Superior temporal gyrus (tissue), 1 donor: ENCODE results near the gene MAP3K1.
"Not testable (repeated sequence)": the region's sequence is repeated elsewhere in the genome, so short reads cannot be mapped to it uniquely, and the experiment has no call there.

ENCODE experiments used
- DNase-seq: peaks from one replicate; pipeline ENCODE4 v3.0.0-alpha.2; 2016; ENCODE audit errors: extremely low spot score

MAP3K1 gene

DNA sequence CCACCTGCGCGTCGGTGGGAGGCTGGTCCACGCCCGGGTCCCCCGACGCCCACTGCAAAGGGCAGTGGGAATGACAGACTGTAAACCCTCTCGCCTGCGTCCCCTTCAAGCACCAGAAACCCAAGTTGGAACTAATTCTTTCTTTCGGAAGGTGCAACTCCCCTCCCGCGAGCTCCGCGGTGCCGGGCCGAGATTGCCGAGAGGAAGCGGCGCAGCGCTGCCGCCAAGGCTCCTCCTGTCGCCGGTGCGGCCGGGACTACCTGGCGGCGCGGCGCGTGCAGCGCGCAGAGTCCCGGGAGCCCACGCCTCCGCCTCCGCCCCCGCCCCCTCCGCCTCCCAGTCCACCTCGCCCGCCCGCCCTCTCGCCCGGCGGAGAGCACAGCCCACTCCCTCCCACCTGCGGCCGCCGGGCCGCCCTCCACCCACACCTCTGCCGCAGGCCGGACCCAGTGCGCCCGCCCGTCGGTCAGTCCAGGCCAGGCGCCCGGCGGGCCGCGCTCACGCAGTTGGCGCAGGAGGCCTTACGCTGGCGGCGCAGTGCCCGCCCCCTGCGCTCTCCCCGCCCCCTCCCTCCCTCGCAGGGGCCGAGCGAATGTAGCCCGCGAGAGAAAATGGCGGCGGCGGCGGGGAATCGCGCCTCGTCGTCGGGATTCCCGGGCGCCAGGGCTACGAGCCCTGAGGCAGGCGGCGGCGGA, at the start of gene MAP3K1:
TSS of gene MAP3K1 (plus strand) at position 587 of the 695 bp plus-strand sequence. CDS start at position 612, 25 bp downstream.
- DNase-seq: peak; percentile 74

GRCh38 chr5:56766926-56767325, 48.4 kb upstream of the MAP3K1 start:
- no peak for DNase-seq

GRCh38 chr5:56769875-56770604, 45.3 kb upstream of the MAP3K1 start:
- no peak for DNase-seq

- DNase-seq: no peak
Observed at GRCh38 chr5:56772767-56773166, 42.6 kb upstream of the MAP3K1 start.

- DNase-seq: no peak
Observed at GRCh38 chr5:56774957-56775356, 40.4 kb upstream of the MAP3K1 start.

DNA sequence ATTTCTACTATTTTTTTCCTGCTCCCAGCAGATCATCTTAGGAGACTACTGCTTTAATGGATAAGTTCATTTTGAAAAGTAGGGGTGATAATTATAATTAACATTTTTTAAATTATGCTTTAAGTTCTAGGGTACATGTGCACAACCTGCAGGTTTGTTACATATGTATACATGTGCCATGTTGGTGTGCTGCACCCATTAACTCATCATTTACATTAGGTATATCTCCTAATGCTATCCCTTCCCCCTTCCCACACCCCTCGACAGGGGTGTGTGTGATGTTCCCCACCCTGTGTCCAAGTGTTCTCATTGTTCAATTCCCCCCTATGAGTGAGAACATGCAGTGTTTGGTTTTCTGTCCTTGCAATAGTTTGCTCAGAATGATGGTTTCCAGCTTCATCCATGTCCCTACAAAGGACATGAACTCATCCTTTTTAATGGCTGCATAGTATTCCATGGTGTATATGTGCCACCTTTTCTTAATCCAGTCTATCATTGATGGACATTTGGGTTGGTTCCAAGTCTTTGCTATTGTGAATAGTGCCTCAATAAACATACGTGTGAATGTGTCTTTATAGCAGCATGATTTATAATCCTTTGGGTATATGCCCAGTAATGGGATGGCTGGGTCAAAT, 39.0 kb upstream of the MAP3K1 start:
- DNase-seq: not testable (repeated sequence)

DNA sequence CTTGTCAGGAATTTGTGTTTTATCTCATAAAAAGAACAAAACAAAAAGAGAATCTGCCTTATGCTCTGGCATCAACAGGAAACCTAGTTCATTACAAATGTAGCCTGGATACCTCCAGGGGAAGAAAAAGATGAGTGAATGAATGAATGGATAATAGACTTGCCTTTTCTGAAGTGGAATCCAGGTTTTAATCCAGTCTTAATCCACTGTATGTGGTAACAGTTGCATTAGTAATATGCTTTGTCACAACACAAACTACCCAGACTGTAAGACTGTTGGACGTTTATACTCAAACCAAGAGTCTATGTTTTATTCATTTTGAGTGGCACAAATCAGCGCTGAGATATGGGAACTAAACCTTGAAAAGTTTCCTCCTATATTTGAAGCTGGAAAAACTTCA, 32.1 kb upstream of the MAP3K1 start:
- no peak for DNase-seq

DNA sequence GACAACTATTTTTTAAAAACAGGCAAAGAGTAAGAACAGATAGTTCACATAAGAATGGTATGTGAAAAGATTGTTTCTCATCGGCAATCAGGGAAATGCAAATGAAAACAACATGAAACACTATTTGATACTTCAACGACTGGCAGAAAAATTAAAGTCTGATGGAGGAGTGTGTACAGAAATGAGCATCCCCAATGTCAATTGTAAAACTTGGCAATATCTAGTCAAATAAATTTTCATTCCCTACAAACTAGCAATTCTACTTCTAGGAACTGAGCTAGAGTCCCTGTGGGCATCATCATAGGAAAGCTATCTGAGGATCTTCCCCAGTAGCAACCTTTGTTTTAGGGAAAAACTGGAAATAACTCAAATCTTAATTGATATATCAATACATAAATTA, 29.0 kb upstream of the MAP3K1 start:
- no peak for DNase-seq

DNA sequence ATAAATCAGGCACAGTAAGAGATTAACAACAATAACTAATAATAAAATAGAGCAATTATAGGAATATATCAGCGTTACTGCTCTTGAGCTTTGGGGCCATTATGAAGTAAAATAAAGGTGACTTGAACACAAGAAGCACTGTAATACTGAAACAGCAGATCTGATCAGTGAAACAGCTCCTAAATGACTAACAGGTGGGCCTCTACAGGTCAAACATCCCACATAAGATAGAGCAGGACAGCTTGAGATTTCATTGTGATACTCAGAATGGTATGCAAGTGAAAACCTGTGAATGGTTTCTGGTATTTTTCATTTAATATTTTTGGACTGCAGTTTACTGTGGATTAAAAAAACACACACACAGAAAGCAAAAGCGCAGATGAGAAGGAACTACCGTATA, 24.0 kb upstream of the MAP3K1 start:
- DNase-seq: no peak

GRCh38 chr5:56798521-56798920, 16.8 kb upstream of the MAP3K1 start:
- no peak for DNase-seq

GRCh38 chr5:56800186-56800585, 15.2 kb upstream of the MAP3K1 start:
- no peak for DNase-seq

- no peak for DNase-seq
Observed at GRCh38 chr5:56801256-56801655, 14.1 kb upstream of the MAP3K1 start.

DNA sequence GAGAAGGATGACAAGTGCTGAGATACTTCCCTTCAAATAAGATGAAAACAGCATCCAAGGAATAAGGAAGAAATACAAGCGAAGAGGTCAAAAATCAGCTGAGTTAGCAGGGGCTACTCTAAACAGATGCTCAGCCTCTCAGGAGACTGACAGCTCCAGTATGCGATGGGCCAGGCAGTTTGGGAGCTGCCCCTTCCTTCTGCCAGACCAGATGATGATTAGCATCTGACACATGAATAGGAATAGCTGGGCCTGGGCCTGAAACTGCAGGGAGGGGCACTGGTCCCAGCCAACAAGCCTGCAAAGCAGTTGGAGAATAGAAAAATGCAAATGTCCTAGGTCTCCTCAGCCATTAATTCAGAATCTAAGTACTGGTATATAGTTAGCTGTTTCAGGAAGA, 13.1 kb upstream of the MAP3K1 start:
- no peak for DNase-seq

DNA sequence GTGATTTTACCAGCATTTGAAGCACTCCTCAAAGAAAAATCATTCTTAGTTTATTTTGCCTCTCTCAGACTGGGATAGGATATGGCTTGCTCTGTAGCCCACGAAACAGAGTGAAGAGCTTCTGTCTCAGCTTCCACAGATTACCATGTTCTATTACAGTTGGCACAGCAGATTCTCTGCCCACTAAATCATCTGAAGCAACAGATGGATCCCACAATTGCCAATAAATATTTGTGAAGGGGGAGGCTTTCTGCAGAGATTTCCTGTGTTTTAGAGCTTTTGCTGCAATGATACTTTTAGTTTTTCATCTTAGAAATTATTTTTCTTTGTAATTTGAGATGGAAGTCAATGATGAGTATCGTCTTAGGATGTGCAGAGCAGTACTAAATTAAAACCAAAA, 12.3 kb upstream of the MAP3K1 start:
- DNase-seq: no peak

DNA sequence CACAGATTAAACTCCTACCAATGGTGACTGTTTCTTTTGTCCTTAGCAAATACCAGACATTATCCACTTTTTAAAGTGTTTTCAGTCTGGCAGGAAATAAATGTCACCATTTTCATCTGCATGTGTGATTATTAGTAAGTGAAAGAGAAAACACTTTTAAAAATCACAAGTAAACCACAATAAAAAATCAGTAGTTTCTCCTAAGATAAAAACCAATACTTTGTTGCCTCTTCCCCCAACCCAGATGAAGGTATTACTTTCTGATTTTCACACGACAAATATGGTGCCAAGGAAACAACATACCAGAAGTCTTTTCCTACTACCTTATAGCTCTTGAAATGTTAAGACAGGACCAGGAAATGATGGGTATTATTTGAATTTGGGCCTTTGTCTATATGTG, 11.5 kb upstream of the MAP3K1 start:
- no peak for DNase-seq

DNA sequence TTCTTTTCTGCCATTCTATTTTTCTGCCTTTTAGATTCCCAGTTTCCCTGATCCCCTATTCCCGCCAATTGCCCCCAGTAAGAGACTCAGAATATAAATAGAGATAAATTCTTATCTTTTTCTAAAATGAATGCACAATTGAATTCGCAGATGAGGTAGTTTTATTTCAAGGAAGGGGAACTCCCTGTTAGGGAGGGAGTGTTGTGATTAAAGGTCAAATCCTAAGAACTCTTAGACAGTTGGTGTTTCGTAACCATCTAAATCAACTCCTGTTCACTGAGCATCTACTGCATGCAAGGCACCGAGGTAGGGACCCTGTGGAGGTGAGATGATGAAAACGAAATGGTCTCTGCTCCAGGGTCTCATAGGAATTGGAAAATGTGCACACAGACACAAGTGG, 7.7 kb upstream of the MAP3K1 start:
- DNase-seq: no peak

- DNase-seq: no peak
Observed at GRCh38 chr5:56808211-56808610, 7.1 kb upstream of the MAP3K1 start.

- no peak for DNase-seq
Observed at GRCh38 chr5:56810826-56811225, 4.5 kb upstream of the MAP3K1 start.

DNA sequence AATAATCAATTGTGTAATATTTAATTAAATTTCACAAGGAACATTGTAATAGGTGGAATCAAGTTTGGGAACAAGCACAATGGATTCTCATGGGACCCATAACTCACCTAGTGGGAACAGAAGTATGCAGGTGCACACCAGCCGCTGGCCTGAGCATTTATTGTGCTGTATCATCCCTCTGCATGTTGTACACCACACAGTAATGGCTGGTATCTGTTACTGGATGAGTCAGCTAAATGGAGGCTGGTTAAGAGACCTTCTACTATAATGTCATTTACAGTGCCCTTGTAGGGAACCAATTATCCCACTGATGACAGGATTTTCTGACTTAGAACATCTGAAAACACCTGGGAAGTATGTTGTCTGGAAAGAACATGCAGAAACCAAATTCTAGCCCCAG, 3.2 kb upstream of the MAP3K1 start:
- DNase-seq: no peak

- no peak for DNase-seq
Observed at GRCh38 chr5:56813302-56813701, 2.0 kb upstream of the MAP3K1 start.

GRCh38 chr5:56814361-56814962, 887 bp upstream of the MAP3K1 start:
- no peak for DNase-seq
